Mammary epithelial cell (primary cell): ENCODE data around the gene LSMEM2.
A peak's percentile ranks its signal among the peaks of the same experiment; 100 is the strongest.

ENCODE experiments used
- CTCF ChIP-seq, 2 donors: IDR thresholded peaks in 1 of 2; conservative IDR thresholded peaks in 1 of 2; 2 replicates each; pipeline ENCODE4 v1.5.1; 2011 to 2012; ENCODE audit warnings: inconsistent platforms in 2 of 2, low read length in 2 of 2, mild to moderate bottlenecking in 2 of 2, control low read depth in 1 of 2, low read depth in 1 of 2; ENCODE audit not compliant: insufficient read depth in 1 of 2; ENCODE audit errors: extremely low read depth in 1 of 2
- EZH2 ChIP-seq: IDR thresholded peaks from 2 replicates; pipeline ENCODE4 v1.6.1; 2012; ENCODE audit warnings: low read length, inconsistent platforms, borderline replicate concordance

GRCh38 chr3:50297896-50298725 lies 19.2 kb downstream of the LSMEM2 start:
- no peak for TF ChIP-seq EZH2
- peak; percentile 30 for TF ChIP-seq CTCF (conservative IDR thresholded peaks at IDR 0.05 in 1 of 2, IDR thresholded peaks at IDR 0.05 in 1 of 2; ENCODE audit: extremely low read depth in 1 of 2, insufficient read depth in 1 of 2, low read depth in 1 of 2, low read length in 2 of 2)
